IMR-90 (cell line): ENCODE results near the gene GPC6. TPM values are rescaled to one million over a fixed set of nuclear protein-coding genes. Genes with fewer than 3 reads are reported as not detected.

Experiments
- ATAC-seq: fragments of 200-7000 bp; cut with Tn5 transposase; 2 replicates; pipeline ENCODE4 v1.9.1; 2020; ENCODE audit warnings: low read depth, mild to moderate bottlenecking, moderate library complexity
- BruUV-seq: library from RNA; stranded (reverse); fragments of 400-500 nt; replicated peaks from 2 replicates; lab custom pipeline; 2021; lab: Mats Ljungman, UMichigan
- CTCF ChIA-PET: fragments of 300-600 bp; formaldehyde crosslinking; extraction: SDS; loops from one replicate; lab custom pipeline; 2021; ENCODE audit warnings: antibody characterized with exemption; lab: Yijun Ruan, JAX
- POLR2A ChIA-PET: fragments of 300-600 bp; sonication (Branson Sonifier 250); formaldehyde crosslinking; loops from one replicate; lab custom pipeline; 2022; ENCODE audit warnings: antibody characterized with exemption; ENCODE audit not compliant: unreplicated experiment; lab: Charles Lee
- DNase-seq: peaks from one replicate; pipeline ENCODE4 v3.0.0; 2013
- H2AFZ ChIP-seq: replicated peaks from 2 replicates; pipeline ENCODE3; 2013; ENCODE audit warnings: low read length, mild to moderate bottlenecking; ENCODE audit not compliant: poor library complexity
- H2AK5ac ChIP-seq: 2 replicates; pipeline ENCODE4 v1.6.1; 2013; ENCODE audit warnings: low read depth, low read length, inconsistent platforms
- H2AK9ac ChIP-seq: replicated peaks from 2 replicates; pipeline ENCODE3; 2013; ENCODE audit warnings: mild to moderate bottlenecking, low read depth, low read length, moderate library complexity; ENCODE audit not compliant: poor library complexity
- H2BK120ac ChIP-seq: 2 replicates; pipeline ENCODE4 v1.6.1; 2013; ENCODE audit warnings: low read depth, low read length, inconsistent platforms
- H2BK15ac ChIP-seq: 3 replicates; pipeline ENCODE4 v1.6.1; 2013; ENCODE audit warnings: low read depth, low read length, inconsistent platforms
- H2BK20ac ChIP-seq: 2 replicates; pipeline ENCODE4 v1.6.1; 2013; ENCODE audit warnings: low read depth, mild to moderate bottlenecking, inconsistent platforms, low read length, moderate library complexity
- H2BK5ac ChIP-seq: 2 replicates; pipeline ENCODE4 v1.6.1; 2013; ENCODE audit warnings: mild to moderate bottlenecking, low read depth, low read length, inconsistent platforms; ENCODE audit not compliant: poor library complexity, severe bottlenecking
- H3K14ac ChIP-seq: replicated peaks from 2 replicates; pipeline ENCODE4 v1.6.1; 2013; ENCODE audit warnings: low read depth, low read length, inconsistent platforms
- H3K18ac ChIP-seq: 2 replicates; pipeline ENCODE4 v1.6.1; 2013; ENCODE audit warnings: low read depth, low read length, control low read depth
- H3K23ac ChIP-seq: 2 replicates; pipeline ENCODE4 v1.6.1; 2013; ENCODE audit warnings: low read depth, low read length, inconsistent platforms
- H3K27ac ChIP-seq: 2 replicates; pipeline ENCODE4 v1.5.1; 2013; ENCODE audit warnings: mild to moderate bottlenecking, control low read depth, low read length; ENCODE audit not compliant: insufficient read depth
- H3K27me3 ChIP-seq: 2 replicates; pipeline ENCODE4 v1.6.1; 2013; ENCODE audit warnings: low read length; ENCODE audit not compliant: control insufficient read depth, insufficient read depth
- H3K36me3 ChIP-seq: 2 replicates; pipeline ENCODE4 v1.6.1; 2013; ENCODE audit warnings: low read length, mixed read lengths; ENCODE audit not compliant: control insufficient read depth, insufficient read depth
- H3K4ac ChIP-seq: 2 replicates; pipeline ENCODE4 v1.6.1; 2013; ENCODE audit warnings: low read depth, low read length, inconsistent platforms
- H3K4me1 ChIP-seq: 2 replicates; pipeline ENCODE4 v1.6.1; 2013; ENCODE audit warnings: low read length, mixed read lengths; ENCODE audit not compliant: control insufficient read depth, insufficient read depth
- H3K4me2 ChIP-seq: 2 replicates; pipeline ENCODE4 v1.6.1; 2013; ENCODE audit warnings: low read depth, mild to moderate bottlenecking, control low read depth, low read length, moderate library complexity
- H3K4me3 ChIP-seq: 2 replicates; pipeline ENCODE4 v1.5.1; 2013; ENCODE audit warnings: low read depth, mild to moderate bottlenecking, control low read depth, low read length, moderate library complexity; ENCODE audit not compliant: insufficient read depth
- H3K56ac ChIP-seq: 2 replicates; pipeline ENCODE4 v1.6.1; 2013; ENCODE audit warnings: low read length, inconsistent platforms; ENCODE audit not compliant: insufficient read depth; ENCODE audit errors: extremely low read depth
- H3K79me1 ChIP-seq, 2 experiments: 2 replicates each; pipeline ENCODE4 v1.6.1; 2013; ENCODE audit warnings: low read length in 2 of 2, inconsistent platforms in 1 of 2, low read depth in 1 of 2
- H3K9ac ChIP-seq: 2 replicates; pipeline ENCODE4 v1.6.1; 2013; ENCODE audit warnings: low read depth, low read length, control low read depth
- H3K9me1 ChIP-seq: 2 replicates; pipeline ENCODE4 v1.6.1; 2013; ENCODE audit warnings: low read length, inconsistent platforms; ENCODE audit not compliant: insufficient read depth
- H3K9me3 ChIP-seq: 2 replicates; pipeline ENCODE4 v1.6.1; 2013; ENCODE audit warnings: low read length; ENCODE audit not compliant: control insufficient read depth, insufficient read depth
- H4K20me1 ChIP-seq: 2 replicates; pipeline ENCODE4 v1.6.1; 2013; ENCODE audit warnings: low read length, inconsistent platforms; ENCODE audit not compliant: insufficient read depth
- H4K5ac ChIP-seq: 2 replicates; pipeline ENCODE4 v1.6.1; 2013; ENCODE audit warnings: mild to moderate bottlenecking, low read depth, low read length, control low read depth
- H4K8ac ChIP-seq, 2 experiments: 2 replicates each; pipeline ENCODE4 v1.6.1; 2013; ENCODE audit warnings: low read depth in 2 of 2, low read length in 2 of 2, control low read depth in 1 of 2, inconsistent platforms in 1 of 2
- H4K91ac ChIP-seq: 2 replicates; pipeline ENCODE4 v1.6.1; 2013; ENCODE audit warnings: low read depth, low read length, inconsistent platforms; ENCODE audit not compliant: insufficient read depth
- CEBPB ChIP-seq: IDR thresholded peaks from 2 replicates; pipeline ENCODE4 v1.6.1; 2012; ENCODE audit warnings: low read depth, low read length, improper control_type of control experiment
- CHD1 ChIP-seq: IDR thresholded peaks from 2 replicates; pipeline ENCODE4 v1.6.1; 2012; ENCODE audit warnings: low read depth, low read length, improper control_type of control experiment
- CTCF ChIP-seq: conservative IDR thresholded peaks from 2 replicates; pipeline ENCODE4 v1.5.1; 2012; ENCODE audit warnings: mild to moderate bottlenecking, low read depth, low read length, improper control_type of control experiment
- FOS ChIP-seq: fragments of 150-350 bp; IDR thresholded peaks from 2 replicates; pipeline ENCODE4 v1.6.1; 2016; ENCODE audit warnings: low read depth, low read length
- MAFK ChIP-seq: IDR thresholded peaks from 2 replicates; pipeline ENCODE4 v1.6.1; 2012; ENCODE audit warnings: low read depth, low read length, improper control_type of control experiment
- RCOR1 ChIP-seq: IDR thresholded peaks from 2 replicates; pipeline ENCODE4 v1.6.1; 2012; ENCODE audit warnings: mild to moderate bottlenecking, low read length, improper control_type of control experiment; ENCODE audit not compliant: insufficient replicate concordance
- WGBS, 2 experiments: methylation state at CpG; one replicate each; pipeline versions ENCODE4 v1.1.5 to v1.1.7; 2013; ENCODE audit warnings: missing lambda C conversion rate in 2 of 2; ENCODE audit not compliant: insufficient read length in 1 of 2; ENCODE audit errors: extremely low coverage in 2 of 2; 5-methylcytosine and 5-hydroxymethylcytosine counted together
- dilution Hi-C: fragments of 300-500 bp; cut with HindIII; formaldehyde crosslinking; loops from one replicate; pipeline ENCODE4 v1.14.3; 2018; ENCODE audit warnings: low sequenced_read_pairs; ENCODE audit not compliant: unreplicated experiment
- in situ Hi-C: fragments of 300-500 bp; cut with MboI; formaldehyde crosslinking; loops from 3 replicates; pipeline ENCODE4 v1.14.3; 2019; ENCODE audit warnings: low sequenced_read_pairs, inconsistent platforms, mixed read lengths
- intact Hi-C: fragments of 100-400 bp; cut with micrococcal nuclease; formaldehyde crosslinking; loops from 2 replicates; pipeline ENCODE4 v1.10.0; 2022
- polyA plus RNA-seq, 3 experiments: library from polyadenylated mRNA; depleted of rRNA; stranded (reverse); fragments of >200 nt; gene quantifications; 2 replicates each; pipeline ENCODE4 v1.2.3, GENCODE V29; 2012; ENCODE audit warnings: low replicate concordance in 1 of 3
- total RNA-seq: library from RNA; depleted of rRNA; stranded (reverse); fragments of >200 nt; gene quantifications from 2 replicates; pipeline ENCODE4 v1.2.3, GENCODE V29; 2012

GPC6 gene
- total and polyA plus RNA-seq, 2 of the 4 experiments (the other 2 are of a cell fraction) = 14.9 to 39.4 TPM

- DNase-seq = no peak
- Histone ChIP-seq H3K4me2 (no peak overlapping the region), H3K27me3 (no peaks in the 10 kb centered on the region), H3K9me3 (no peaks in the 10 kb centered on the region), H3K79me1 (peaks cover 0 to 3% of the 10 kb centered on the region in 2 experiments; a peak in 1 of 4 replicates), H2BK120ac (no peak overlapping the region), H3K36me3 (no peaks in the 10 kb centered on the region), H4K20me1 (no peaks in the 10 kb centered on the region), H4K91ac (no peak overlapping the region), H2BK15ac (no peak overlapping the region), H3K4me1 (no peaks in the 10 kb centered on the region), H2AK9ac (no peak overlapping the region), H3K9ac (no peak overlapping the region), H2AFZ (no peak overlapping the region), H3K4ac (no peak overlapping the region), H2AK5ac (no peak overlapping the region), H2BK5ac (no peak overlapping the region), H3K56ac (no peak overlapping the region), H4K5ac (no peak overlapping the region), H4K8ac (no peak overlapping the region), H3K23ac (no peak overlapping the region), H3K14ac (no peak overlapping the region), H3K18ac (no peak overlapping the region), H2BK20ac (no peak overlapping the region), H3K9me1 (no peaks in the 10 kb centered on the region), H3K4me3 (no peak overlapping the region), H3K27ac (no peak overlapping the region)
- POLR2A ChIA-PET = no interaction called here
- intact Hi-C loops (no loop called here), dilution Hi-C loops (no loop called here), in situ Hi-C loops (no loop called here)
- ATAC-seq = no peak
- TF ChIP-seq RCOR1 (no peak), FOS (no peak), CEBPB (no peak), MAFK (no peak), CTCF (no peak), CHD1 (no peak)
- WGBS, 2 experiments = no CpG with 5 or more reads among the region's 2 CpGs
- CTCF ChIA-PET = no interaction called here
- BruUV-seq = no TSS peak
Measured at GRCh38 chr13:93511011-93511410, 284.4 kb downstream of the GPC6 start.
